GM18858 (cell line): ENCODE data around the gene SORBS1.

Experiments
- ATAC-seq: cut with Tn5 transposase; IDR thresholded peaks from one replicate; pipeline ENCODE4 v1.9.1; 2021; ENCODE audit not compliant: unreplicated experiment

SORBS1 gene

GRCh38 chr10:95414844-95415485 lies 146.2 kb downstream of the SORBS1 start:
- no peak for ATAC-seq

DNA sequence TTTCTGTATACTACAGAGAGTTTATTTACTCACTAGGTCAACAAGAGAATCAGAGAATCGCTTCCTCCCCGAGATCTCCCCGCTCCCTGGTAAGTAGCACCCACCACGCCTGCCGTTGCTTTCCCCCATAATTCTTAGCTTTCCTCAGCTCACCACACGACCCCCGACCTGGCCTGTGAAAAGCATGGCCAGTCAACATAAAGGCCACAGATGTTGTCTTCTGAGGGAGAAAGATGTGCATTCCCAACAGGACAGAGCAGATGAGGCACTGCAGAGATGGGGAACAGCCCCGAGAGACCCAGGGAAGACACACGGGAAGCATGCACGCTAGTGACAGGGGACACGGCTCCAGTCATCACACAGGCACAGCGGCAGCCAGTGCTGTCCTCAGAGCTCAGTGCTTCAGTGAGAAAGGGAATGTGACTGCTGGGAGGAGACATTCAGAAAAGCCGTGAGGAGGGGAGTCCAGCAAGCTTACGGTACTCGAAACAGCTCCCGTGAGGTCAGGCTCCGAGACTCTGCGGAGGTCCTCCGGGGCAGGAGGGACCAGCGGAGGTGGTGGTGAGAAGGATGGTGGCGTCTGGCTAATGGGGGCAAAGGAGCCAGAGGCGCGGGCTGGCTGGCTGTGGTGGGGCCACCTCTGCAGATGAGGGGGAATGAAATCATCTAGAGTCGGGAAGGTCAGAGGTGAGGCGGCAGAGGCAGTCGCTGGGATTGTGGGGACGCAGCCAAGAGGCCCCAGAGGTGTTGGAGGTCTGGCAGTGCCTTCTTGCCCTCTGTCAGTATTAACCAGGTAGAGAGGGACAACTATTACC lies 146.9 kb downstream of the SORBS1 start:
- ATAC-seq, result no peak

DNA sequence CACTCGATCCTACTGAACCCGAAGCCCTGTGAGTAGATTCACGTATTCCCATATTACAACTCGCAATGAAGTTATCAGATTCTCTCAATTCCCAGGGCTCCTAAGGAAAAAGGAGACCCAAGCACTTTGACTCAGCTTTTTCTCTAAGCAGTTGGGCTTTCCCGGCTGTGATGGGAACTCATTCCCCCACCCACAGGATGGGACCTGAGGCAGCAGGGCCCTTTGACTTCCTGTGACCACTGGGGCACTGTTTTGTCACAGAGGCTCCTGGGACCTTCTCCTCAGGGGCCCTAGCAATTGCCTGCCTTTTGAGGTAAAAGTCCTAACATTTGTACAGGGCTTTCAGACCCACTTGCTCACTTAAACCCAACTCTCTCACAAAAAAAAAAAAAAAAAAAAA lies 147.6 kb downstream of the SORBS1 start:
- no peak for ATAC-seq

GRCh38 chr10:95411635-95412034 lies 149.5 kb downstream of the SORBS1 start:
- no peak for ATAC-seq

DNA sequence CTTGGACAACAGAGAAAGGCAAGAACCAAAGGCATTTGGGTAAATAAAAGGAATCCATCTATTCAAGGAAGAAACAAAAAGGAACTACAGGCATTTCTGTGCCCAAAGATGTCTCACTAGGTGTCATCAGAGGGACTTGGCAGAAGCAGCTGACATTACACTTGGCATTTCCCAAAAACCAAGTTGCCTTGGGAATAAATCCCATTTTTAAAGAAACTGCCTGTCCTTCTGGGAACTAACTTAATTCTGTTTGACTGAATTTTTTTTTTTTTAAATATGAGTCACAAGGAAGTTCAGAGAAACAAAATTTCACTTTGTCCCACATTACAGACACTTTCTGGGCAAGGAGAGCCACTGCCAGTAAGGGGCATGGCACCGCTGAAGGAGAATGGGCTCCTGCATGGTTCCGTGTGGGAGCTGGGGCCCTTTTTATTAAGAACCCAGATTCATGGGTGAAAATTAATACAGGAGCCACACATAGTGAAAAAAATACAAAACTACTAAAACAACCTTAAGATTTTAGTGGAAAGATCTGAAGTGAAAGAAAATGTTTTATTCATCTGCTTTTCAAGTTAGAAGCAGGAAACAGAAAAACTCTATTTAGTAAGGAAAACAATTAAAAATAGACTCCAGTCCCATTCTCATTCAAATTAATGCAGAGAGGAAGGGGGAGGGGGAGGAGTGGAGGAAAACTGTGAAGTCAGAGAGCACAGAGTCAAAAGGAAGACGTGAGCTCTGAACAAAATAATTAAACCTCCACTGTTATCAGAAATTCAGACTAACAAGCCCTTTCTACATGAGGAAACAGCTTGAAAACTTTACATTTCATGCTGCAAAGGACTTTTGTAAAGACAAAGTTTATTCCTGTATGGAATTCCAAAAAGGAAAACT lies 151.9 kb downstream of the SORBS1 start:
- no peak for ATAC-seq

DNA sequence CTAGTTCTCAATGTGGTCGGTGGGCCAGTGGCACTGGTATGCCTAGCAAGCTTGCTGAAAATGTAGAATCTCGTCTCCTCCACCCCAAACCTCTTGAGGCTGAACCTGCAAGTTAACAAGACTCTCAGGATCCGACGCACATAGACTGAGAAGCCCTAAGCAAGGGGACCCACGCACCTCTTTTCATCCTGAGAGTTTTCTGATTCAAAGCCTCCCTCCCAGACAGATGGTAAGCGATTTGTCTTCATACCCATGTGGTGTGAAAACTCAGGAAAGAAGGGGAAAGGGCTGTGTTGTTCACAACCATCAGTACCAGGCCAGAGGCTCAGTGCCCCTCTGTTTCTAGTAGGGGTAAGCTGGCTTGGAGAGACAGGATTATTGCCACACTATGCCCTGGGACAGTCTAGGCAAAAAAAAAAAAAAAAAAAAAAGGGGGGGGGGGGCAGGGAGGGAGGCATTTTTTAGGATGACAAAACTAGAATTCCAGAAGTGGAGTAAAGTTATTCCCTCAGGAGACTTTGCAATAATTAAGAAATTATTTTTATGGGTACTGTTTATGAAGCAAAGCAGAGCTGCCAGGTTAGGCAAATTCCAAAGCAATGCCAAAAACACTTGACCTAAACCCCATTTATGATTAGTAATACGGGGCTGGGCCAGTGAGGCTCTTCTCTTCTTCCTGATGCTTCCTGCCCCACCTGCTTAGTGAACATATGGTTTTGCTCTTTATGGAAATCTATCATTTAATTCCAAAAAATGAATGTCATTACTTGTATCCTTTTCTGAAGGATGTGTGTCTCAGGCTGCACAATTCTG lies 152.8 kb downstream of the SORBS1 start:
- ATAC-seq, result no peak

DNA sequence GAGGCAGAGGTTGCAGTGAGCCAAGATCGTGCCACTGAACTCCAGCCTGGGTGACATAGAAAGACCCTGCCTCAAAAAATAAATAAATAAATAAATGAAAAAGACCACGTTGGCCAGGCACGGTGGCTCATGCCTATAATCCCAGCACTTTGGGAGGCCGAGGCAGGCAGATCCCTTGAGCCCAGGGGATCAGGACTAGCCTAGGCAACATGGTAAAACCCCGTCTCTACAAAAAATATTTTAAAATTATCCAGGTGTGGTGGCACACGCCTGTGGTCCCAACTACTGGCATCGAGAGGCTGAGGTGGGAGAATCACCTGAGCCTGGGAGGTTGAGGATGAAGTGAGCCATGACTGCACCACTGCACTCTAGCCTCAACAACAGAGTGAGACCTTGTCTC lies 153.6 kb downstream of the SORBS1 start:
- ATAC-seq, result no peak

DNA sequence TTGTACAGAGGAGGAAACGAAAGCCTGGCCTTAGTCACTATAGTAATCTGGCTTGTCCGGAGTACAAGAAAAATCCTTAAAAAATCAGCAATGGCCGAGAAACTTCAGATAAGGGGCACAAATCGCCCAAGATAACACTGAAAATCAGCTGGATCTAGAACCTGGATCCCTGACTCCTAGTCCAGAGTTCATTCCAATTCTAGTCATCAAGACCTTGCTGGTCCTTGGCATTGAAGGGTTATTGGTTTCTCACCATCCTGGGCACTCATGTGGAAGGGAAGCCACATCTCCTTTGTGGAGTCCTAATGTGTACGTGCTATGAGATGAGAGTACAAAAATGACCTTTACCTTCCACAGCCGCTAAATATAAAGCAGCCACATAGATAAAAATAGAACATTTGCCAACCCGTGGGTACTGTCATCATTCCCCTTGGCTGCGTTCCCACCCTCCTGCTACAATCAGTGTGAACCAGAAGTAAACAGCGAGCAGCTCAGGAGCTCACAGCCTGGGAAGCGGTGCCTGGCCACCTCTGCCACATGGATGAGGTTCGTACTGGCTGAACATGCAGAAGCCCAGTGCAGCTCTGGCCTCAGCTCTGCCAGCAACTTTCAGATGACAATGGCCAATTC lies 154.4 kb downstream of the SORBS1 start:
- ATAC-seq, result no peak

- ATAC-seq, result no peak
Observed at GRCh38 chr10:95405655-95406054, 155.5 kb downstream of the SORBS1 start.

DNA sequence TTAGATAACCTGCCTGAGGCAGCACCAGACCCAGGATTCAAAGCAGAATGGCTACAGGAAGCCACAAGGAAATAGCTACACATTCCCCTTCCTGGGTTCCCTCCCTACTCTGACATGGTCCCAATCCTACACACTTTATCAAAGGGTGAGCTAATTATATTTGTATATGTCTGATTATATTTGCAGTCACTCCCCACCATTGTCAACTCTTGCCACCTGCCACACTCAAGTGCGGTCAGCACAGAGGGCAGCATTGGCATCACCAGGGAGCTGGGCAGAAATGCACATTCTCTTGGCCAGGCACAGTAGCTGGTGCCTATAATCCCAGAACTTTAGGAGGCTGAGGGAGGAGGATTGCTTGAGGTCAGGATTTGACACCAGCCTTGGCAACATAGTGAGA lies 156.3 kb downstream of the SORBS1 start:
- ATAC-seq, result no peak

DNA sequence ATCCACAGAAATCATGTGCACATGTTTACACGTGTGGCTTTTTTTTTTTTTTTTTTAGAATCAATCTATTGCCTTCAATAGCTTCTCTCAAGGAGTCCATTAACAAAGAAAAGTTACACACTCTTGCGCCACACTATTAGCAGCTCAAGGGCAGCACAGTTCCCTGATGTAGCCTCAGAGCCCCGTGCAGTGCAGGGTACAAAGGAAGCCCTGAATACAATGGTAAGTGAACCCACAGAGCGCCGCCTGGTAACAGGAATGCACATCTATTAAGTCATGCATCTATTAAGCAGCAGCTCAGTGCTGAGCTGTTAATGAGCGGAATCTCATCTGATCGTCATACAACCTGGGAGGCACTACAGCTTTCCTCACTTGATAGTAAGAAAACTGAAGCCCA lies 156.7 kb downstream of the SORBS1 start:
- no peak for ATAC-seq

GRCh38 chr10:95403700-95404461 lies 157.3 kb downstream of the SORBS1 start:
- no peak for ATAC-seq

GRCh38 chr10:95401704-95402469 lies 159.3 kb downstream of the SORBS1 start:
- no peak for ATAC-seq

DNA sequence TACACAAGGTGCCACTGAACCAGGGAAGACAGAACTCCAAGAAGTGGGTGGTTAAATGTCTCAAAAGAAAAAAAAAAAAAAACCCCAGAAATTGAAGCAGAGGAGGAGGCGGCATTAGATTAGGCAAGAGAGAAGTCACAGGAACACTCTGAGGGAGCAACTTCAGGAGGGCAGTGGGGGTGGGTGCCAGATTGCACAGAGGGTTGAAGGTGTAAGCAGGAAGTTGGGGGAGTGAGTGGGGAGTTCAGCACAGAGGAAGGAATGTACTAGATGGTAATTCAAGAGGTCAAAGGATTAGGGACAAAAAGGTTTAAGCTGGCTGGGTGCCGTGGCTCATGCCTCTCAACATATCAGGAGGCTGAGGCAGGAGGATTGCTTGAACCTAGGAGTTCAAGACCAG lies 160.4 kb downstream of the SORBS1 start:
- no peak for ATAC-seq

DNA sequence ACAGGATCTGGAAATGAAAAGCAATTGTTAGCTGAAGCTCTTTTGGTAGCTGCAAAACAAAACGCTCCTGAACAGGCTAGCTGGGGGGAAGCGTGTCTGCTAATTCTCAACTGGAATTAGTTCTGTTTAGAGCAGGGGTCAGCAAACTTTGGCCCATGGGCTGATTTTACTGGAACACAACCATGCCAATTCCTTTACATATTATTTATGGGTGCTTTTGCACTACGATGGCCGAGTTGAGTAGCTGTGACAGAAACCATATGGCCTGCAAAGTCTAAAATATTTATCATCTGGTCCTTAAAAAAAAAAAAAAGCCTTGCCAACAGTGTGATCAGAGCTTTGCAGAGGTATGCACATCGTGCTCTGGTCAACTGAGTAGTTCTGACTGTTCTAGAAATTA lies 162.0 kb downstream of the SORBS1 start:
- ATAC-seq, result no peak

- ATAC-seq, result no peak
Observed at GRCh38 chr10:95397747-95398146, 163.4 kb downstream of the SORBS1 start.

- ATAC-seq, result no peak
Observed at GRCh38 chr10:95395947-95396449, 165.2 kb downstream of the SORBS1 start.

- peak; percentile 64 for ATAC-seq
Observed at GRCh38 chr10:95394161-95394880, 166.8 kb downstream of the SORBS1 start.
